Nephron (organoid): ENCODE results near the gene COL6A2.

ENCODE experiments used
- H3K27ac Mint-ChIP-seq, 3 experiments: 2 replicates each; pipeline ENCODE4 v1.8.0; 2020; ENCODE audit warnings: mixed read lengths in 3 of 3, mild to moderate bottlenecking in 2 of 3, moderate library complexity in 1 of 3
- H3K27me3 Mint-ChIP-seq: 2 replicates; pipeline ENCODE4 v1.8.0; 2021; ENCODE audit warnings: low read depth, mild to moderate bottlenecking, moderate library complexity, mixed read lengths
- H3K36me3 Mint-ChIP-seq: 2 replicates; pipeline ENCODE4 v1.8.0; 2020; ENCODE audit warnings: low read depth, mixed read lengths
- H3K4me1 Mint-ChIP-seq: 2 replicates; pipeline ENCODE4 v1.8.0; 2020; ENCODE audit warnings: mixed read lengths
- H3K4me3 Mint-ChIP-seq, 3 experiments: 2 replicates each; pipeline ENCODE4 v1.8.0; 2020; ENCODE audit warnings: mild to moderate bottlenecking in 3 of 3, mixed read lengths in 3 of 3, moderate library complexity in 2 of 3
- H3K9me3 Mint-ChIP-seq: 2 replicates; pipeline ENCODE4 v1.8.0; 2020; ENCODE audit warnings: mixed read lengths
- CTCF ChIP-seq, 3 experiments: fragments of 200-600 bp; sonication (generic); IDR thresholded peaks; one replicate each; pipeline ENCODE4 v1.5.0; 2021; ENCODE audit warnings: antibody characterized with exemption in 3 of 3; ENCODE audit not compliant: unreplicated experiment in 3 of 3

Gene COL6A2

GRCh38 chr21:46112725-46113215, 14.9 kb downstream of the COL6A2 start:
- peaks cover 6% of the 10 kb centered on the region for H3K9me3 Mint-ChIP-seq
- H3K27me3 Mint-ChIP-seq, result no peaks in the 10 kb centered on the region
- H3K36me3 Mint-ChIP-seq, result peaks cover 40% of the 10 kb centered on the region
- TF ChIP-seq CTCF (IDR thresholded peaks at IDR 0.05; ENCODE audit: unreplicated experiment in 3 of 3), result no peak
- no peak overlapping the region for H3K27ac Mint-ChIP-seq
- no peak overlapping the region for H3K4me3 Mint-ChIP-seq
- H3K4me1 Mint-ChIP-seq, result no peaks in the 10 kb centered on the region

- H3K27ac Mint-ChIP-seq, result no peak overlapping the region
- no peak for TF ChIP-seq CTCF (IDR thresholded peaks at IDR 0.05; ENCODE audit: unreplicated experiment in 3 of 3)
- H3K27me3 Mint-ChIP-seq, result no peaks in the 10 kb centered on the region
- no peaks in the 10 kb centered on the region for H3K9me3 Mint-ChIP-seq
- H3K4me1 Mint-ChIP-seq, result no peaks in the 10 kb centered on the region
- no peak overlapping the region for H3K4me3 Mint-ChIP-seq
- peaks cover 32% of the 10 kb centered on the region for H3K36me3 Mint-ChIP-seq
Measured at GRCh38 chr21:46113497-46114176, 15.7 kb downstream of the COL6A2 start.

GRCh38 chr21:46114963-46115362, 17.1 kb downstream of the COL6A2 start:
- Mint-ChIP-seq H3K27ac (no peak overlapping the region), H3K4me1 (no peaks in the 10 kb centered on the region), H3K27me3 (no peaks in the 10 kb centered on the region), H3K4me3 (no peak overlapping the region), H3K9me3 (no peaks in the 10 kb centered on the region), H3K36me3 (peaks cover 32% of the 10 kb centered on the region)
- TF ChIP-seq CTCF (IDR thresholded peaks at IDR 0.05; ENCODE audit: unreplicated experiment in 3 of 3), result no peak

- Mint-ChIP-seq H3K27ac (no peak overlapping the region), H3K4me1 (no peaks in the 10 kb centered on the region), H3K4me3 (no peak overlapping the region), H3K27me3 (no peaks in the 10 kb centered on the region), H3K36me3 (peaks cover 32% of the 10 kb centered on the region), H3K9me3 (no peaks in the 10 kb centered on the region)
- no peak for TF ChIP-seq CTCF (IDR thresholded peaks at IDR 0.05; ENCODE audit: unreplicated experiment in 3 of 3)
Measured at GRCh38 chr21:46115441-46116188, 17.7 kb downstream of the COL6A2 start.

GRCh38 chr21:46116189-46116775, 18.4 kb downstream of the COL6A2 start:
- Mint-ChIP-seq H3K27ac (no peak overlapping the region), H3K4me3 (no peak overlapping the region), H3K9me3 (no peaks in the 10 kb centered on the region), H3K36me3 (peaks cover 32% of the 10 kb centered on the region), H3K27me3 (no peaks in the 10 kb centered on the region), H3K4me1 (no peaks in the 10 kb centered on the region)
- TF ChIP-seq CTCF (IDR thresholded peaks at IDR 0.05; ENCODE audit: unreplicated experiment in 3 of 3), result no peak
